A673 (cell line): ENCODE data around the gene H6PD. TPM values are rescaled to one million over a fixed set of nuclear protein-coding genes. Genes with fewer than 3 reads are reported as not detected.

Source experiments
- BruUV-seq: library from RNA; stranded (reverse); fragments of 400-500 nt; replicated peaks from 2 replicates; lab custom pipeline; 2021; lab: Mats Ljungman, UMichigan
- CTCF ChIA-PET: fragments of 300-600 bp; sonication (Branson Sonifier 250); formaldehyde crosslinking; loops from one replicate; lab custom pipeline; 2022; ENCODE audit warnings: antibody characterized with exemption; lab: Charles Lee
- POLR2A ChIA-PET: fragments of 300-600 bp; sonication (Branson Sonifier 250); formaldehyde crosslinking; loops from one replicate; lab custom pipeline; 2022; ENCODE audit warnings: antibody characterized with exemption; ENCODE audit not compliant: low non-redundant PET; lab: Charles Lee
- DNase-seq: peaks from one replicate; pipeline ENCODE4 v3.0.0-alpha.2; 2015; ENCODE audit warnings: low spot score
- H3K27ac ChIP-seq: fragments of 200-600 bp; sonication (generic); 2 replicates; pipeline ENCODE4 v1.5.1; 2016; ENCODE audit warnings: mixed run types, low read depth, mild to moderate bottlenecking, mixed read lengths, antibody characterized with exemption, low read length; ENCODE audit not compliant: poor library complexity, severe bottlenecking
- H3K27me3 ChIP-seq: fragments of 200-600 bp; sonication (generic); replicated peaks from 2 replicates; pipeline ENCODE4 v1.6.1; 2017; ENCODE audit warnings: mixed run types, low read depth, mild to moderate bottlenecking, mixed read lengths, antibody characterized with exemption, low read length; ENCODE audit not compliant: insufficient read depth, poor library complexity
- H3K36me3 ChIP-seq: fragments of 200-600 bp; sonication (generic); 2 replicates; pipeline ENCODE4 v1.6.1; 2016; ENCODE audit warnings: mixed run types, mild to moderate bottlenecking, mixed read lengths, antibody characterized with exemption, low read length; ENCODE audit not compliant: insufficient read depth, poor library complexity, severe bottlenecking
- H3K4me1 ChIP-seq: fragments of 200-600 bp; sonication (generic); 2 replicates; pipeline ENCODE4 v1.6.1; 2017; ENCODE audit warnings: mixed run types, mild to moderate bottlenecking, mixed read lengths, antibody characterized with exemption, low read length; ENCODE audit not compliant: insufficient read depth, poor library complexity, severe bottlenecking
- H3K4me3 ChIP-seq: fragments of 200-600 bp; sonication (generic); 2 replicates; pipeline ENCODE4 v1.5.1; 2016; ENCODE audit warnings: low read depth, mixed run types, mild to moderate bottlenecking, mixed read lengths, low read length; ENCODE audit not compliant: poor library complexity, severe bottlenecking
- H3K9me3 ChIP-seq: fragments of 200-600 bp; sonication (generic); 2 replicates; pipeline ENCODE4 v1.6.1; 2016; ENCODE audit warnings: mixed run types, low read depth, mild to moderate bottlenecking, mixed read lengths, antibody characterized with exemption, low read length; ENCODE audit not compliant: poor library complexity, severe bottlenecking
- EZH2 ChIP-seq: fragments of 200-600 bp; sonication (generic); IDR thresholded peaks from 2 replicates; pipeline ENCODE4 v1.6.1; 2017; ENCODE audit warnings: borderline replicate concordance, low read depth, mild to moderate bottlenecking, mixed read lengths, antibody characterized with exemption, low read length; ENCODE audit not compliant: poor library complexity, severe bottlenecking
- intact Hi-C: fragments of 100-400 bp; cut with micrococcal nuclease; formaldehyde crosslinking; loops from one replicate; pipeline ENCODE4 v1.10.0; 2022; ENCODE audit not compliant: unreplicated experiment
- total RNA-seq: library from RNA; stranded (reverse); gene quantifications from 2 replicates; pipeline ENCODE4 v1.2.3, GENCODE V29; 2021
- TF ChIP-seq, protein P1 (sequence below): fragments of 300-800, 200-600 bp; sonication (generic); conservative IDR thresholded peaks from 2 replicates; pipeline ENCODE4 v1.5.1; 2017; ENCODE audit warnings: low read depth, mild to moderate bottlenecking, antibody characterized with exemption, low read length, moderate library complexity, mixed read lengths

The H6PD gene
- total RNA-seq, 1 experiment from 2014 or later = 6.2 TPM

DNA sequence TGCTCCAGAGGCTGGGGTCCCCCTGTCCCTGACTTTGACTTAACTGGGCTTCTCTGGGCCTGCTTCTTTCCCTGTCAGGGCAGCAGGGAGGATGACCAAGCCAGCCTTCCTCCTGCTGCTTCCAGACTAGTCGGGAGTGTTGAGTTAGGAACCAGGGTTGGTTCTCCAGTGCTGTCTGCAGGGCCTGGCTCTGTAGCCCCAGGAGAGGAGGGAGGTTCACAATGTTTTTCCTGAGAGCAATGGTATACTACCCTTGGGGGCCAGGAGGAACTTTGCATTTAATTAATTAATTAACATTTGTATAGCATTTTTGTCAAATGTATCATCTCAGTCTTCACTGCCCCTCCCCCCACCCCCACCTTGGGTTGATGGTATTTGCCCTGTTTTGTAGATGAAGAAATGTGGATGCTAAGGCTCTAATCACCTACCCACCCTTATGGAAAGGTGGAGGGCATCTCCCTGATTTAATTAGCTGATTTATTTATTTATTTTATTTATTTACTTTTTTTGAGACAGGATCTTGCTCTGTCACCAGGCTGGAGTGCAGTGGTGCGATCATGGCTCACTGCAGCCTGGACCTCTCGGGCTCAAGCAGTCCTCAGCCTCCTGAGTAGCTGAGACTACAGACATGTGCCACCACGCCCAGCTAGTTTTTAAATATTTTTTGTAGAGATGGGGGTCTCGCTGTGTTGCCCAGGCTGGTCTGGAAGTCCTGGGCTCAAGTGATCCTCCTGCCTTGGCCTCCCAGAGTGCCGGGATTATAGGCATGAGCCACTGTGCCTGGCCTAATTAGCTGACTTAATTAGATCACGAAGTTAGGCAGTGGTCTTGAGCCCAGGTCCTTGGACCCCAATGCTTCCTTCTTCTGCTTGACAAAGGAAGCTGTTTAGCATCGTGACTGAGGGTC lies 6.6 kb downstream of the H6PD start:
- CTCF ChIA-PET = no interaction called here
- no TSS peak for BruUV-seq

DNA sequence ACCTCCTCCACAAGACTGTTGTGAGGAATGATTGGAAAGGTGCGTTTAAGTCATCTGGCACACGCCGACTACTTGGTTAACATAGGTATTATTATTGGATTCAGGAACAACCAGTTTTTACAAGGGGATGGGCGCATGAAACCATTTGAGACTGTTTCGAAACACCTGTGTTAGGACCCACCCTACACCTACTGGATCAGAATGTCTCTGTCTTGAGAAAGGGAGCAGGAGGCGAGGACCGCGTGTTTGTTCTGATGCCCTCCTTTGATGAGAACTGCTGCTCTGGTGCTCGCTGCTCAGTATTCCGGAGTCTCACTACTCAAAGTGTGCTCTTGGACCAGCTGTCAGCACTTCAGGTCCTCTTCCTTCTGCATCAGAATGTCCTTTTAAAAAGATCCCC lies 7.3 kb downstream of the H6PD start:
- ChIA-PET CTCF (no interaction called here), POLR2A (no interaction called here)
- no peak overlapping the region for H3K27ac ChIP-seq

More for the DNA sequence above, 6.6 kb downstream of the H6PD start:
- no peaks in the 10 kb centered on the region for H3K36me3 ChIP-seq
- TF ChIP-seq EZH2 = no peak
- TF ChIP-seq, protein P1, sequence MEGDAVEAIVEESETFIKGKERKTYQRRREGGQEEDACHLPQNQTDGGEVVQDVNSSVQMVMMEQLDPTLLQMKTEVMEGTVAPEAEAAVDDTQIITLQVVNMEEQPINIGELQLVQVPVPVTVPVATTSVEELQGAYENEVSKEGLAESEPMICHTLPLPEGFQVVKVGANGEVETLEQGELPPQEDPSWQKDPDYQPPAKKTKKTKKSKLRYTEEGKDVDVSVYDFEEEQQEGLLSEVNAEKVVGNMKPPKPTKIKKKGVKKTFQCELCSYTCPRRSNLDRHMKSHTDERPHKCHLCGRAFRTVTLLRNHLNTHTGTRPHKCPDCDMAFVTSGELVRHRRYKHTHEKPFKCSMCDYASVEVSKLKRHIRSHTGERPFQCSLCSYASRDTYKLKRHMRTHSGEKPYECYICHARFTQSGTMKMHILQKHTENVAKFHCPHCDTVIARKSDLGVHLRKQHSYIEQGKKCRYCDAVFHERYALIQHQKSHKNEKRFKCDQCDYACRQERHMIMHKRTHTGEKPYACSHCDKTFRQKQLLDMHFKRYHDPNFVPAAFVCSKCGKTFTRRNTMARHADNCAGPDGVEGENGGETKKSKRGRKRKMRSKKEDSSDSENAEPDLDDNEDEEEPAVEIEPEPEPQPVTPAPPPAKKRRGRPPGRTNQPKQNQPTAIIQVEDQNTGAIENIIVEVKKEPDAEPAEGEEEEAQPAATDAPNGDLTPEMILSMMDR = no peak
- POLR2A ChIA-PET = no interaction called here
- no peaks in the 10 kb centered on the region for H3K9me3 ChIP-seq
- no peaks in the 10 kb centered on the region for H3K4me1 ChIP-seq
- no peak for DNase-seq
- H3K4me3 ChIP-seq = no peak overlapping the region
- no peaks in the 10 kb centered on the region for H3K27me3 ChIP-seq
- intact Hi-C loops = no loop called here
- no peak overlapping the region for H3K27ac ChIP-seq

DNA sequence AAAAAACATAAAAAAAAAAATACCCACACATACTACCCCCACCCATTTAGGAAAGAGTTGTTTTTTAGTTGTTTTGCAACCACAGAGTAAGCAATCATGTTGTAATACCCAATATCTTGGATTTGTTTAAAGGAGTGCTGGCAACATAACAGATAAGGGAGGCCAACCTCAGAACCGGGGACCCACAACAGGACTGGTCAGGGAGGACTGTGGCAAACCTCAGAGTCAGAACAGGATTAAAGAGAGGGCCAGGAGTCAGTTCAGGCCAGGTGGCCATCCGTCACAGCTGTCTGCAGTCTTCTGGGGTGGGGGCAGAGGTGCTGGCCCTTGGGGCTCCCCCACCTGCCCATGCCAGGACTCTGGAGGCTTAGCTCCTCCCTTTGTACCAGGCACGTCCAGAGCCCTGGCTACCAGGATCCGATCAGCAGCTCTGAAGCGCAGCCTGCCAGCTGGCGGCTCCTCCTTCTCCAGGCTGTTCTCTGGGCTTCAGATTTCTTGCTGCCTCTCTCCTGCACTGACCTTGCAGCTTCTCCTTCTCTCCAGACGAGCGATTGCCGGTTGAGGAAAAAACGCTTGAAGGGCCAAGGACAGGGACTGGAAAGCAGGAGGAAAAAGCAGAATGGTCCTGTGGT lies 7.9 kb downstream of the H6PD start:
- CTCF ChIA-PET = interaction anchor here (0.5 to 0.6 kb wide), 2 partner anchors 100 to 305 kb away, joined by 3 read pairs; no protein-coding TSS in a partner anchor
- H3K9me3 ChIP-seq = no peaks in the 10 kb centered on the region

More for the DNA sequence above, 7.3 kb downstream of the H6PD start:
- Histone ChIP-seq H3K4me1 (no peaks in the 10 kb centered on the region), H3K36me3 (no peaks in the 10 kb centered on the region), H3K27me3 (no peaks in the 10 kb centered on the region), H3K9me3 (no peaks in the 10 kb centered on the region), H3K4me3 (no peak overlapping the region)
- DNase-seq = no peak
- intact Hi-C loops = no loop called here
- no TSS peak for BruUV-seq
- TF ChIP-seq, protein P1 = no peak
- no peak for TF ChIP-seq EZH2

More for the DNA sequence above, 7.9 kb downstream of the H6PD start:
- Histone ChIP-seq H3K27ac (no peak overlapping the region), H3K4me1 (no peaks in the 10 kb centered on the region), H3K36me3 (no peaks in the 10 kb centered on the region), H3K4me3 (no peak overlapping the region), H3K27me3 (no peaks in the 10 kb centered on the region)
- no peak for DNase-seq
- POLR2A ChIA-PET = no interaction called here
- no TSS peak for BruUV-seq
- intact Hi-C loops = no loop called here
- TF ChIP-seq EZH2 = no peak
- TF ChIP-seq, protein P1 = no peak
